HepG2 (cell line): ENCODE data around the gene FIS1. TPM values are rescaled to one million over a fixed set of nuclear protein-coding genes. Genes with fewer than 3 reads are reported as not detected.

Experiments used
- CBX1 ChIP-seq: IDR thresholded peaks from one replicate; pipeline ENCODE4 v1.6.1; 2016; ENCODE audit warnings: antibody characterized with exemption, low read depth
- DNMT1 ChIP-seq: sonication (generic); formaldehyde crosslinking; IDR thresholded peaks from 2 replicates; pipeline ENCODE4 v1.5.1; 2020; ENCODE audit warnings: mild to moderate bottlenecking, missing genetic modification reagents
- HDAC1 ChIP-seq: sonication (generic); formaldehyde crosslinking; IDR thresholded peaks from 2 replicates; pipeline ENCODE4 v1.5.1; 2020; ENCODE audit warnings: mild to moderate bottlenecking, missing genetic modification reagents
- MTA1 ChIP-seq: sonication (generic); formaldehyde crosslinking; IDR thresholded peaks from 2 replicates; pipeline ENCODE4 v1.4.0; 2020; ENCODE audit warnings: missing genetic modification reagents, mild to moderate bottlenecking, borderline replicate concordance
- NFE2L1 ChIP-seq: sonication (generic); formaldehyde crosslinking; IDR thresholded peaks from 2 replicates; pipeline ENCODE4 v1.4.0; 2020; ENCODE audit warnings: missing genetic modification reagents, mild to moderate bottlenecking, borderline replicate concordance
- RNF2 ChIP-seq: fragments of 450-650 bp; conservative IDR thresholded peaks from 2 replicates; pipeline ENCODE4 v1.6.1; 2016; ENCODE audit warnings: low read depth
- YY1 ChIP-seq: IDR thresholded peaks from 2 replicates; pipeline ENCODE4 v1.6.1; 2011; ENCODE audit warnings: low read length, low read depth, moderate library complexity, mild to moderate bottlenecking; ENCODE audit not compliant: insufficient read depth, insufficient replicate concordance
- ZFP41 ChIP-seq: sonication (generic); formaldehyde crosslinking; IDR thresholded peaks from 2 replicates; pipeline ENCODE4 v1.4.0; 2020; ENCODE audit warnings: mild to moderate bottlenecking, missing genetic modification reagents, borderline replicate concordance
- ZNF773 ChIP-seq: sonication (generic); formaldehyde crosslinking; IDR thresholded peaks from 2 replicates; pipeline ENCODE4 v1.4.0; 2020; ENCODE audit warnings: missing genetic modification reagents, borderline replicate concordance
- polyA plus RNA-seq, 8 experiments: library from polyadenylated mRNA; depleted of rRNA in 3 of 8; stranded (reverse) in 7 of 8; unstranded in 1 of 8; fragments of >200 nt; fragmentation: Illumina TruSeq in 4 of 8; extraction: Trizol in 4 of 8; gene quantifications; 2 replicates each; pipeline versions ENCODE4 v1.2.1 to v1.2.3, GENCODE V29; 2011 to 2016; ENCODE audit warnings: low read depth in 4 of 8, missing spikeins in 1 of 8, mixed read lengths in 1 of 8; ENCODE audit not compliant: insufficient read depth in 1 of 8
- total RNA-seq, 5 experiments: library from RNA; depleted of rRNA; stranded (reverse); fragments of >200 nt; fragmentation: Illumina TruSeq; extraction: Trizol; gene quantifications; 2 replicates each; pipeline ENCODE4 v1.2.3, GENCODE V29; 2016; ENCODE audit warnings: low read depth in 1 of 5
- TF ChIP-seq, protein P1 (sequence below): sonication (generic); formaldehyde crosslinking; IDR thresholded peaks from 2 replicates; pipeline ENCODE4 v1.5.0; 2020; ENCODE audit warnings: mild to moderate bottlenecking, missing genetic modification reagents, borderline replicate concordance
- TF ChIP-seq, protein P2 (sequence below): sonication (generic); formaldehyde crosslinking; IDR thresholded peaks from 2 replicates; pipeline ENCODE4 v1.5.0; 2020; ENCODE audit warnings: mild to moderate bottlenecking, missing genetic modification reagents
- TF ChIP-seq, protein P3 (sequence below): IDR thresholded peaks from 2 replicates; pipeline ENCODE4 v1.6.1; 2012; ENCODE audit warnings: inconsistent platforms
- TF ChIP-seq, protein P4 (sequence below): sonication (generic); formaldehyde crosslinking; IDR thresholded peaks from 2 replicates; pipeline ENCODE4 v1.4.0; 2020; ENCODE audit warnings: missing genetic modification reagents
- TF ChIP-seq, protein P5 (sequence below): sonication (generic); formaldehyde crosslinking; IDR thresholded peaks from 2 replicates; pipeline ENCODE4 v1.4.0; 2020; ENCODE audit warnings: missing genetic modification reagents
- TF ChIP-seq, protein P6 (sequence below): sonication (generic); formaldehyde crosslinking; IDR thresholded peaks from 2 replicates; pipeline ENCODE4 v1.5.1; 2020; ENCODE audit warnings: mild to moderate bottlenecking, missing genetic modification reagents, moderate library complexity

Gene FIS1
- total and polyA plus RNA-seq, 2 of the 13 experiments (the other 11 are each of a cell fraction or from before 2014, with no cell fraction given), result 97.5 to 101 TPM

DNA sequence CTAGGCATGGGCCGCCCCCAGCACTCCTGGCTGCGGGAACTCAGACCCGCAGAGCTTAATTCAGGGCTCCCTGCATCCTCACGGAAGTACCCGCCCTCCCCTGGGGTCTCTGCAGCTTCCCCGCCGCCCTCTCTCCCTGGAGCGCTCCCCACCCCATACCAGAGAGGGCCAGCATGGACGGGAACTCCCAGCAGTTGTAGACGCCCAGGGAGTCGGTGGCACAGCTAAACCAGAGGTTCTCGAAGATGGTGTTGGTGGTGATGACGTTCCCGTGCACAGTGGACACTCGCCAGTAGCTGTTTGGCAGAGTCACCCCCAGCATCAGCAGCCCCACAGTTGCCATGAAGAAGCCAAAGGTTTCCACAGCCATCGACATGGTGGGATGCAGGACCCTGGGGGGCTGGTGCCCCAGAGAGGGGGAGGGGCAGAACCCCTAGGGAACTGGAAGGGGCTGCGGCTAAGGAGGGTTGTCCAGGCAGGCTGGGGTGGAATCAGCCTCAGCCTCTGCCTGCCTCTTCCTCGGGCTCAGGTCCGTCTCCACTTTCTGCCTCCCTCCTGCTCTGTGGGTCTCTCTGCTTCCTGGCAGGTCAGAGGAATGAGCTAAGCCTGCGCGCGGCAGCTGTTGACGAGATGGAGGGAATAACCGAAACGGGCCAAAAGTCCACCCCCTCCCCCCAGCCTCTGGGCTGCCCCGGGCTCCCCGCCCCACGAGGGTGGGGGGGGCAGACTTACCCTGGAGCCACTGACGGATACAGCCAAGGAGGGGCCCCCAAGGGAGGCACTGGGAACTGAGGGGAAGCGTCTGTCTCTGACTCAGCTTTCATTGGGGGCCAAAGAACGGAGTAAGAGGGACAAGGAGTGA is 7.4 kb downstream of the FIS1 start, which contains the start of gene CLDN15 (continued):
- TF ChIP-seq, protein P1, sequence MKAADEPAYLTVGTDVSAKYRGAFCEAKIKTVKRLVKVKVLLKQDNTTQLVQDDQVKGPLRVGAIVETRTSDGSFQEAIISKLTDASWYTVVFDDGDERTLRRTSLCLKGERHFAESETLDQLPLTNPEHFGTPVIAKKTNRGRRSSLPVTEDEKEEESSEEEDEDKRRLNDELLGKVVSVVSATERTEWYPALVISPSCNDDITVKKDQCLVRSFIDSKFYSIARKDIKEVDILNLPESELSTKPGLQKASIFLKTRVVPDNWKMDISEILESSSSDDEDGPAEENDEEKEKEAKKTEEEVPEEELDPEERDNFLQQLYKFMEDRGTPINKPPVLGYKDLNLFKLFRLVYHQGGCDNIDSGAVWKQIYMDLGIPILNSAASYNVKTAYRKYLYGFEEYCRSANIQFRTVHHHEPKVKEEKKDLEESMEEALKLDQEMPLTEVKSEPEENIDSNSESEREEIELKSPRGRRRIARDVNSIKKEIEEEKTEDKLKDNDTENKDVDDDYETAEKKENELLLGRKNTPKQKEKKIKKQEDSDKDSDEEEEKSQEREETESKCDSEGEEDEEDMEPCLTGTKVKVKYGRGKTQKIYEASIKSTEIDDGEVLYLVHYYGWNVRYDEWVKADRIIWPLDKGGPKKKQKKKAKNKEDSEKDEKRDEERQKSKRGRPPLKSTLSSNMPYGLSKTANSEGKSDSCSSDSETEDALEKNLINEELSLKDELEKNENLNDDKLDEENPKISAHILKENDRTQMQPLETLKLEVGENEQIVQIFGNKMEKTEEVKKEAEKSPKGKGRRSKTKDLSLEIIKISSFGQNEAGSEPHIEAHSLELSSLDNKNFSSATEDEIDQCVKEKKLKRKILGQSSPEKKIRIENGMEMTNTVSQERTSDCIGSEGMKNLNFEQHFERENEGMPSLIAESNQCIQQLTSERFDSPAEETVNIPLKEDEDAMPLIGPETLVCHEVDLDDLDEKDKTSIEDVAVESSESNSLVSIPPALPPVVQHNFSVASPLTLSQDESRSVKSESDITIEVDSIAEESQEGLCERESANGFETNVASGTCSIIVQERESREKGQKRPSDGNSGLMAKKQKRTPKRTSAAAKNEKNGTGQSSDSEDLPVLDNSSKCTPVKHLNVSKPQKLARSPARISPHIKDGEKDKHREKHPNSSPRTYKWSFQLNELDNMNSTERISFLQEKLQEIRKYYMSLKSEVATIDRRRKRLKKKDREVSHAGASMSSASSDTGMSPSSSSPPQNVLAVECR (CRISPR knock-in tag), result peak; percentile 41; the same call in 1 of the 2 replicates
- TF ChIP-seq DNMT1 (CRISPR knock-in tag), result 0 out of 2 replicates have a peak, but pooled peaks have one; percentile 47
- TF ChIP-seq MTA1, result peak; percentile 28; the same call in 1 of the 2 replicates
- no peak for TF ChIP-seq CBX1
- TF ChIP-seq, protein P2, sequence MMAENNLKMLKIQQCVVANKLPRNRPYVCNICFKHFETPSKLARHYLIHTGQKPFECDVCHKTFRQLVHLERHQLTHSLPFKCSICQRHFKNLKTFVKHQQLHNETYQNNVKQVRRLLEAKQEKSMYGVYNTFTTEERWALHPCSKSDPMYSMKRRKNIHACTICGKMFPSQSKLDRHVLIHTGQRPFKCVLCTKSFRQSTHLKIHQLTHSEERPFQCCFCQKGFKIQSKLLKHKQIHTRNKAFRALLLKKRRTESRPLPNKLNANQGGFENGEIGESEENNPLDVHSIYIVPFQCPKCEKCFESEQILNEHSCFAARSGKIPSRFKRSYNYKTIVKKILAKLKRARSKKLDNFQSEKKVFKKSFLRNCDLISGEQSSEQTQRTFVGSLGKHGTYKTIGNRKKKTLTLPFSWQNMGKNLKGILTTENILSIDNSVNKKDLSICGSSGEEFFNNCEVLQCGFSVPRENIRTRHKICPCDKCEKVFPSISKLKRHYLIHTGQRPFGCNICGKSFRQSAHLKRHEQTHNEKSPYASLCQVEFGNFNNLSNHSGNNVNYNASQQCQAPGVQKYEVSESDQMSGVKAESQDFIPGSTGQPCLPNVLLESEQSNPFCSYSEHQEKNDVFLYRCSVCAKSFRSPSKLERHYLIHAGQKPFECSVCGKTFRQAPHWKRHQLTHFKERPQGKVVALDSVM (CRISPR knock-in tag), result peak; percentile 81
- TF ChIP-seq, protein P3, sequence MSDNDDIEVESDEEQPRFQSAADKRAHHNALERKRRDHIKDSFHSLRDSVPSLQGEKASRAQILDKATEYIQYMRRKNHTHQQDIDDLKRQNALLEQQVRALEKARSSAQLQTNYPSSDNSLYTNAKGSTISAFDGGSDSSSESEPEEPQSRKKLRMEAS, result peak; percentile 54; the same call in 1 of the 2 replicates
- 0 out of 2 replicates have a peak, but pooled peaks have one; percentile 22 for TF ChIP-seq NFE2L1
- peak; percentile 28 for TF ChIP-seq YY1
- no peak for TF ChIP-seq ZFP41 (CRISPR knock-in tag)
- no peak for TF ChIP-seq RNF2
- TF ChIP-seq, protein P4, sequence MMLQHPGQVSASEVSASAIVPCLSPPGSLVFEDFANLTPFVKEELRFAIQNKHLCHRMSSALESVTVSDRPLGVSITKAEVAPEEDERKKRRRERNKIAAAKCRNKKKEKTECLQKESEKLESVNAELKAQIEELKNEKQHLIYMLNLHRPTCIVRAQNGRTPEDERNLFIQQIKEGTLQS (CRISPR knock-in tag), result 0 out of 2 replicates have a peak, but pooled peaks have one; percentile 9
- TF ChIP-seq, protein P5, sequence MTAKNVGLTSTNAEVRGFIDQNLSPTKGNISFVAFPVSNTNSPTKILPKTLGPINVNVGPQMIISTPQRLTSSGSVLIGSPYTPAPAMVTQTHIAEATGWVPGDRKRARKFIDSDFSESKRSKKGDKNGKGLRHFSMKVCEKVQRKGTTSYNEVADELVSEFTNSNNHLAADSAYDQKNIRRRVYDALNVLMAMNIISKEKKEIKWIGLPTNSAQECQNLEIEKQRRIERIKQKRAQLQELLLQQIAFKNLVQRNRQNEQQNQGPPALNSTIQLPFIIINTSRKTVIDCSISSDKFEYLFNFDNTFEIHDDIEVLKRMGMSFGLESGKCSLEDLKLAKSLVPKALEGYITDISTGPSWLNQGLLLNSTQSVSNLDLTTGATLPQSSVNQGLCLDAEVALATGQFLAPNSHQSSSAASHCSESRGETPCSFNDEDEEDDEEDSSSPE (CRISPR knock-in tag), result peak; percentile 43; the same call in 1 of the 2 replicates
- no peak for TF ChIP-seq ZNF773
- TF ChIP-seq, protein P6, sequence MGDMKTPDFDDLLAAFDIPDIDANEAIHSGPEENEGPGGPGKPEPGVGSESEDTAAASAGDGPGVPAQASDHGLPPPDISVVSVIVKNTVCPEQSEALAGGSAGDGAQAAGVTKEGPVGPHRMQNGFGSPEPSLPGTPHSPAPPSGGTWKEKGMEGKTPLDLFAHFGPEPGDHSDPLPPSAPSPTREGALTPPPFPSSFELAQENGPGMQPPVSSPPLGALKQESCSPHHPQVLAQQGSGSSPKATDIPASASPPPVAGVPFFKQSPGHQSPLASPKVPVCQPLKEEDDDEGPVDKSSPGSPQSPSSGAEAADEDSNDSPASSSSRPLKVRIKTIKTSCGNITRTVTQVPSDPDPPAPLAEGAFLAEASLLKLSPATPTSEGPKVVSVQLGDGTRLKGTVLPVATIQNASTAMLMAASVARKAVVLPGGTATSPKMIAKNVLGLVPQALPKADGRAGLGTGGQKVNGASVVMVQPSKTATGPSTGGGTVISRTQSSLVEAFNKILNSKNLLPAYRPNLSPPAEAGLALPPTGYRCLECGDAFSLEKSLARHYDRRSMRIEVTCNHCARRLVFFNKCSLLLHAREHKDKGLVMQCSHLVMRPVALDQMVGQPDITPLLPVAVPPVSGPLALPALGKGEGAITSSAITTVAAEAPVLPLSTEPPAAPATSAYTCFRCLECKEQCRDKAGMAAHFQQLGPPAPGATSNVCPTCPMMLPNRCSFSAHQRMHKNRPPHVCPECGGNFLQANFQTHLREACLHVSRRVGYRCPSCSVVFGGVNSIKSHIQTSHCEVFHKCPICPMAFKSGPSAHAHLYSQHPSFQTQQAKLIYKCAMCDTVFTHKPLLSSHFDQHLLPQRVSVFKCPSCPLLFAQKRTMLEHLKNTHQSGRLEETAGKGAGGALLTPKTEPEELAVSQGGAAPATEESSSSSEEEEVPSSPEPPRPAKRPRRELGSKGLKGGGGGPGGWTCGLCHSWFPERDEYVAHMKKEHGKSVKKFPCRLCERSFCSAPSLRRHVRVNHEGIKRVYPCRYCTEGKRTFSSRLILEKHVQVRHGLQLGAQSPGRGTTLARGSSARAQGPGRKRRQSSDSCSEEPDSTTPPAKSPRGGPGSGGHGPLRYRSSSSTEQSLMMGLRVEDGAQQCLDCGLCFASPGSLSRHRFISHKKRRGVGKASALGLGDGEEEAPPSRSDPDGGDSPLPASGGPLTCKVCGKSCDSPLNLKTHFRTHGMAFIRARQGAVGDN, result peak; percentile 77
- 0 out of 2 replicates have a peak, but pooled peaks have one; percentile 40 for TF ChIP-seq HDAC1
